Keratinocyte (primary cell): Measurements from ENCODE around the gene ZNF641. TPM values are rescaled to one million over a fixed set of nuclear protein-coding genes. Genes with fewer than 3 reads are reported as not detected.

Experiments used
- DNase-seq: peaks from one replicate; pipeline ENCODE4 v3.0.0-alpha.2; 2011; ENCODE audit warnings: low read depth, missing footprints, low spot score
- FAIRE-seq: peaks from 2 replicates; lab custom pipeline; 2011; peaks lifted over from hg19 to GRCh38; lab: Jason Lieb, UNC
- H2AFZ ChIP-seq: 2 replicates; pipeline ENCODE4 v1.6.0; 2012; ENCODE audit warnings: low read length, control low read depth, inconsistent platforms; ENCODE audit not compliant: control insufficient read depth
- H3K27ac ChIP-seq: 2 replicates; pipeline ENCODE4 v1.5.1; 2011; ENCODE audit warnings: low read length; ENCODE audit not compliant: control insufficient read depth, insufficient read depth
- H3K27me3 ChIP-seq: 3 replicates; pipeline ENCODE4 v1.6.0; 2011; ENCODE audit warnings: low read length; ENCODE audit not compliant: control insufficient read depth, insufficient read depth; ENCODE audit errors: extremely low read depth
- H3K36me3 ChIP-seq, 2 experiments: 2 replicates in 1 of 2; 3 replicates in 1 of 2; pipeline ENCODE4 v1.5.1; 2011; ENCODE audit warnings: low read length in 2 of 2, mild to moderate bottlenecking in 1 of 2; ENCODE audit not compliant: control insufficient read depth in 2 of 2, insufficient read depth in 2 of 2; ENCODE audit errors: extremely low read depth in 1 of 2
- H3K4me1 ChIP-seq: 3 replicates; pipeline ENCODE4 v1.5.1; 2011; ENCODE audit warnings: low read length; ENCODE audit not compliant: control insufficient read depth, insufficient read depth; ENCODE audit errors: extremely low read depth
- H3K4me2 ChIP-seq: 3 replicates; pipeline ENCODE4 v1.6.0; 2011; ENCODE audit warnings: low read depth, low read length; ENCODE audit not compliant: control insufficient read depth, insufficient read depth; ENCODE audit errors: extremely low read depth
- H3K4me3 ChIP-seq, 3 experiments: fragments of 200-600 bp in 1 of 3; sonication (generic) in 1 of 3; 2 replicates in 2 of 3; 3 replicates in 1 of 3; pipeline ENCODE4 v1.5.1; 2011 to 2016; ENCODE audit warnings: low read length in 3 of 3, mild to moderate bottlenecking in 3 of 3, control low read depth in 2 of 3, inconsistent platforms in 1 of 3, low read depth in 1 of 3, mixed read lengths in 1 of 3, mixed run types in 1 of 3, moderate library complexity in 1 of 3; ENCODE audit not compliant: control insufficient read depth in 2 of 3, insufficient read depth in 2 of 3; ENCODE audit errors: extremely low read depth in 1 of 3
- H3K79me2 ChIP-seq: 2 replicates; pipeline ENCODE4 v1.6.0; 2012; ENCODE audit warnings: low read length; ENCODE audit not compliant: control insufficient read depth, insufficient read depth
- H3K9ac ChIP-seq: 3 replicates; pipeline ENCODE4 v1.6.0; 2011; ENCODE audit warnings: low read length; ENCODE audit not compliant: control insufficient read depth, insufficient read depth; ENCODE audit errors: extremely low read depth
- H3K9me1 ChIP-seq: 3 replicates; pipeline ENCODE4 v1.6.0; 2011; ENCODE audit warnings: low read length; ENCODE audit not compliant: control insufficient read depth, insufficient read depth; ENCODE audit errors: extremely low read depth
- H3K9me3 ChIP-seq: 2 replicates; pipeline ENCODE4 v1.5.1; 2012; ENCODE audit warnings: low read depth, low read length; ENCODE audit not compliant: control insufficient read depth
- H4K20me1 ChIP-seq: 3 replicates; pipeline ENCODE4 v1.6.0; 2011; ENCODE audit warnings: low read length; ENCODE audit not compliant: control insufficient read depth, insufficient read depth; ENCODE audit errors: extremely low read depth
- EZH2 ChIP-seq: IDR thresholded peaks from one replicate; pipeline ENCODE4 v1.6.1; 2012; ENCODE audit warnings: inconsistent platforms, mild to moderate bottlenecking, low read length, moderate library complexity
- dilution Hi-C: fragments of 300-500 bp; cut with MboI; formaldehyde crosslinking; loops from one replicate; pipeline ENCODE4 v1.7.0; 2020; ENCODE audit warnings: low sequenced_read_pairs; ENCODE audit not compliant: extremely low pct_ligation_motif_present
- polyA plus RNA-seq, 5 experiments: library from polyadenylated mRNA; depleted of rRNA in 3 of 5; stranded (reverse) in 3 of 5; stranded (forward) in 1 of 5; unstranded in 1 of 5; fragments of >200 nt; gene quantifications; 1 replicate in 1 of 5; 2 replicates in 3 of 5; 3 replicates in 1 of 5; pipeline versions ENCODE4 v1.2.1 to v1.2.3, GENCODE V29; 2011 to 2012; ENCODE audit warnings: missing spikeins in 2 of 5, low read depth in 1 of 5, low replicate concordance in 1 of 5
- TF ChIP-seq, protein P1 (sequence below), 3 experiments: IDR thresholded peaks in 1 of 3; conservative IDR thresholded peaks in 1 of 3; optimal IDR thresholded peaks in 1 of 3; 2 replicates in 2 of 3; 3 replicates in 1 of 3; pipeline versions ENCODE3 to v1.5.1; 2011; ENCODE audit warnings: low read length in 3 of 3, mild to moderate bottlenecking in 3 of 3, moderate library complexity in 2 of 3, control low read depth in 1 of 3, inconsistent platforms in 1 of 3; ENCODE audit not compliant: insufficient read depth in 2 of 3; ENCODE audit errors: extremely low read depth in 1 of 3

Gene ZNF641
- polyA plus RNA-seq, 1 donor (not counting 4 experiments of a cell fraction or from before 2014, with no cell fraction given): 6.4 TPM

DNA sequence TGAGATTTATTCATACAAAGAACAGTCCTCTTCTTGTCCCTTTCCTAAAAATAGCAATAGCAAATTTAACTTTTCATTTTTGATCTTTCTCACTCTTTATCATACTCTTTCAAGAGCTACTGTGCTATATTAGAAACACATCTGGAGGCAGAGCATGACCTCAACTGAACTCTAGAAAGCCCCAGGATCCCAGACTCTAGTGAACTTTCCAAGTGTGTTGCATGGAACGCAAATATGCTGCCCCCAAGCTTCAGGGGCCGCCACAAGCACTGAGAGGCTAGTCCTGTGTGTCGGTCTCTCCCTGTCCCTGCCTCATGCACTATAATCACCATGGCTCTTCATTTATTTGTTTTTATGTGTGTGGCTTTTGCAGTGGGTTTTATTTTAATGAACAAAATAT, 38.7 kb upstream of the ZNF641 start:
- TF ChIP-seq EZH2: no peak
- TF ChIP-seq, protein P1, sequence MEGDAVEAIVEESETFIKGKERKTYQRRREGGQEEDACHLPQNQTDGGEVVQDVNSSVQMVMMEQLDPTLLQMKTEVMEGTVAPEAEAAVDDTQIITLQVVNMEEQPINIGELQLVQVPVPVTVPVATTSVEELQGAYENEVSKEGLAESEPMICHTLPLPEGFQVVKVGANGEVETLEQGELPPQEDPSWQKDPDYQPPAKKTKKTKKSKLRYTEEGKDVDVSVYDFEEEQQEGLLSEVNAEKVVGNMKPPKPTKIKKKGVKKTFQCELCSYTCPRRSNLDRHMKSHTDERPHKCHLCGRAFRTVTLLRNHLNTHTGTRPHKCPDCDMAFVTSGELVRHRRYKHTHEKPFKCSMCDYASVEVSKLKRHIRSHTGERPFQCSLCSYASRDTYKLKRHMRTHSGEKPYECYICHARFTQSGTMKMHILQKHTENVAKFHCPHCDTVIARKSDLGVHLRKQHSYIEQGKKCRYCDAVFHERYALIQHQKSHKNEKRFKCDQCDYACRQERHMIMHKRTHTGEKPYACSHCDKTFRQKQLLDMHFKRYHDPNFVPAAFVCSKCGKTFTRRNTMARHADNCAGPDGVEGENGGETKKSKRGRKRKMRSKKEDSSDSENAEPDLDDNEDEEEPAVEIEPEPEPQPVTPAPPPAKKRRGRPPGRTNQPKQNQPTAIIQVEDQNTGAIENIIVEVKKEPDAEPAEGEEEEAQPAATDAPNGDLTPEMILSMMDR (optimal IDR thresholded peaks at IDR 0.05 in 1 of 3, IDR thresholded peaks at IDR 0.05 in 1 of 3, conservative IDR thresholded peaks at IDR 0.05 in 1 of 3; ENCODE audit: extremely low read depth in 1 of 3, insufficient read depth in 2 of 3, low read length in 3 of 3): no peak
- no peaks in the 10 kb centered on the region for H3K36me3 ChIP-seq
- H3K9ac ChIP-seq: no peak overlapping the region
- H3K27ac ChIP-seq: no peak overlapping the region
- peaks cover 3% of the 10 kb centered on the region for H3K4me1 ChIP-seq
- H3K9me1 ChIP-seq: no peaks in the 10 kb centered on the region
- no peaks in the 10 kb centered on the region for H3K79me2 ChIP-seq
- no peak overlapping the region for H3K4me3 ChIP-seq
- H3K4me2 ChIP-seq: no peak overlapping the region
- H3K9me3 ChIP-seq: no peaks in the 10 kb centered on the region
- FAIRE-seq (no peak), DNase-seq (no peak)
- peaks cover 5% of the 10 kb centered on the region for H3K27me3 ChIP-seq
- dilution Hi-C loops: no loop called here
- no peaks in the 10 kb centered on the region for H4K20me1 ChIP-seq
- H2AFZ ChIP-seq: no peak overlapping the region

DNA sequence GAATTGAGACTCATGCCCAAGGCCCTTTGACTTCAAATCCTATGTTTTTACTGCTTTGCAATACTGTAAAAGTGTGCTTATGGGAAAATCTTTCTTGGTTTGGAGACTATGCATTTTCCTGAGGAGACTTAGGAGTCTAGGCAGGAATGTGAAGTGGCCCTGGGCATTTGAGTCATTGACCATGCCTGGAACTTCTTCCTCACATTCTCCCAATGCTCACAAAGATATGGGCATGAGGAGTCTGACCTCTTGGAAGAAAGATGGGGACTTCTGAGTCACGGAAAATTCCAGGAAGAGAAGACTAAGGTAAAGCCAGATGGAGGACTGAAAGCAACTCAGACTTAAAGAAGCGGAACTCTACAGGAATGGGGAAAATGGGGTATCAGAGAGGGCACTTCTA, 38.2 kb upstream of the ZNF641 start:
- H3K27ac ChIP-seq: no peak overlapping the region
- TF ChIP-seq, protein P1 (optimal IDR thresholded peaks at IDR 0.05 in 1 of 3, IDR thresholded peaks at IDR 0.05 in 1 of 3, conservative IDR thresholded peaks at IDR 0.05 in 1 of 3; ENCODE audit: extremely low read depth in 1 of 3, insufficient read depth in 2 of 3, low read length in 3 of 3): no peak
- TF ChIP-seq EZH2: no peak
- H3K36me3 ChIP-seq: no peaks in the 10 kb centered on the region
- H4K20me1 ChIP-seq: no peaks in the 10 kb centered on the region
- peaks cover 5% of the 10 kb centered on the region for H3K27me3 ChIP-seq
- H3K9me1 ChIP-seq: no peaks in the 10 kb centered on the region
- H3K9me3 ChIP-seq: no peaks in the 10 kb centered on the region
- no peaks in the 10 kb centered on the region for H3K79me2 ChIP-seq
- H3K9ac ChIP-seq: no peak overlapping the region
- dilution Hi-C loops: no loop called here
- H3K4me3 ChIP-seq: no peak overlapping the region
- peaks cover 3% of the 10 kb centered on the region for H3K4me1 ChIP-seq
- no peak overlapping the region for H3K4me2 ChIP-seq
- FAIRE-seq (no peak), DNase-seq (peak; percentile 1)
- no peak overlapping the region for H2AFZ ChIP-seq
